CD8-positive, alpha-beta memory T cell (primary cell): Measurements from ENCODE around the gene NUTF2. TPM values are rescaled to one million over a fixed set of nuclear protein-coding genes. Genes with fewer than 3 reads are reported as not detected.

ENCODE experiments used
- CTCF ChIA-PET: fragments of 350-600 bp; sonication (Branson Sonifier 250); formaldehyde crosslinking; loops from one replicate; lab custom pipeline; 2021; ENCODE audit warnings: antibody characterized with exemption; lab: Charles Lee
- POLR2A ChIA-PET: fragments of 350-600 bp; sonication (Branson Sonifier 250); formaldehyde crosslinking; loops from one replicate; lab custom pipeline; 2021; ENCODE audit warnings: antibody characterized with exemption; lab: Charles Lee
- DNase-seq, 5 donors: peaks; one replicate each; pipeline versions ENCODE4 v3.0.0 to v3.0.0-alpha.2; 2020 to 2022; ENCODE audit warnings: mixed read lengths in 1 of 5
- H3K27ac ChIP-seq: one replicate; pipeline ENCODE4 v1.7.0; 2013; ENCODE audit warnings: low read depth, mild to moderate bottlenecking, low read length, moderate library complexity
- H3K27me3 ChIP-seq: 2 replicates; pipeline ENCODE4 v1.7.0; 2013; ENCODE audit warnings: low read length, mild to moderate bottlenecking; ENCODE audit not compliant: insufficient read depth, poor library complexity, severe bottlenecking
- H3K36me3 ChIP-seq: 2 replicates; pipeline ENCODE4 v1.7.0; 2013; ENCODE audit warnings: mild to moderate bottlenecking, low read length, moderate library complexity; ENCODE audit not compliant: insufficient read depth
- H3K4me1 ChIP-seq: 2 replicates; pipeline ENCODE4 v1.7.0; 2013; ENCODE audit warnings: mild to moderate bottlenecking, low read length, moderate library complexity; ENCODE audit not compliant: insufficient read depth
- H3K4me3 ChIP-seq: 2 replicates; pipeline ENCODE4 v1.7.0; 2013; ENCODE audit warnings: mild to moderate bottlenecking, low read length
- H3K9me3 ChIP-seq: 2 replicates; pipeline ENCODE4 v1.7.0; 2013; ENCODE audit warnings: mild to moderate bottlenecking, low read length
- H3K27ac Mint-ChIP-seq, 8 donors: one replicate each; pipeline ENCODE4 v1.8.0; 2020 to 2021; ENCODE audit warnings: mixed read lengths in 8 of 8, mild to moderate bottlenecking in 6 of 8, inconsistent platforms in 3 of 8, moderate library complexity in 3 of 8
- H3K27me3 Mint-ChIP-seq, 2 donors: one replicate each; pipeline ENCODE4 v1.8.0; 2020 to 2021; ENCODE audit warnings: mixed read lengths in 2 of 2, mild to moderate bottlenecking in 1 of 2, moderate library complexity in 1 of 2
- H3K36me3 Mint-ChIP-seq, 3 donors: one replicate each; pipeline ENCODE4 v1.8.0; 2020 to 2021; ENCODE audit warnings: mixed read lengths in 3 of 3, inconsistent platforms in 1 of 3, mild to moderate bottlenecking in 1 of 3
- H3K4me1 Mint-ChIP-seq, 3 donors: one replicate each; pipeline ENCODE4 v1.8.0; 2020 to 2021; ENCODE audit warnings: mixed read lengths in 3 of 3, inconsistent platforms in 1 of 3, mild to moderate bottlenecking in 1 of 3
- H3K4me3 Mint-ChIP-seq, 7 donors: one replicate each; pipeline ENCODE4 v1.8.0; 2020 to 2021; ENCODE audit warnings: mixed read lengths in 7 of 7, mild to moderate bottlenecking in 6 of 7, moderate library complexity in 4 of 7, inconsistent platforms in 2 of 7
- H3K9me3 Mint-ChIP-seq, 5 donors: one replicate each; pipeline ENCODE4 v1.8.0; 2020 to 2022; ENCODE audit warnings: mixed read lengths in 5 of 5, mild to moderate bottlenecking in 3 of 5, moderate library complexity in 2 of 5, inconsistent platforms in 1 of 5
- polyA plus RNA-seq: library from polyadenylated mRNA; unstranded; fragments of 300-500 nt; fragmentation: Illumina TruSeq; gene quantifications from one replicate; pipeline ENCODE4 v1.2.3, GENCODE V29; 2021
- total RNA-seq, 2 experiments: library from RNA; stranded (reverse); gene quantifications; one replicate each; pipeline ENCODE4 v1.2.3, GENCODE V29; 2021

Gene NUTF2
- total and polyA plus RNA-seq, 3 experiments from 2014 or later, result 129 to 181 (median 181) TPM

- Mint-ChIP-seq H3K4me3 (peak overlapping the region; percentile 85 to 98 (median 87)), H3K36me3 (peaks cover 0 to 26% (median 0%) of the 10 kb centered on the region in 3 donors), H3K9me3 (peaks cover 0 to 2% (median 0%) of the 10 kb centered on the region in 5 donors), H3K27me3 (no peaks in the 10 kb centered on the region), H3K27ac (peak overlapping the region; percentile 48 to 99 (median 94)), H3K4me1 (peaks cover 43 to 58% (median 57%) of the 10 kb centered on the region in 3 donors)
- Histone ChIP-seq H3K4me3 (peak overlapping the region; percentile 92), H3K27me3 (no peaks in the 10 kb centered on the region), H3K27ac (peak overlapping the region; percentile 82), H3K9me3 (no peaks in the 10 kb centered on the region), H3K36me3 (no peaks in the 10 kb centered on the region), H3K4me1 (peaks cover 58% of the 10 kb centered on the region)
- ChIA-PET POLR2A (interaction anchor here (0.5 to 3.1 kb wide), 5 partner anchors 10 to 90 kb away, joined by 3 to 12 read pairs (median 4); partner anchors contain the start of genes RANBP10 and TSNAXIP1), CTCF (interaction anchor here (0.6 to 3.2 kb wide), 7 partner anchors 26 to 324 kb away, joined by 3 to 23 read pairs (median 3); no protein-coding TSS in a partner anchor)
- DNase-seq, result no peak
Measured at GRCh38 chr16:67845291-67846062, 1.3 kb upstream of the NUTF2 start.

GRCh38 chr16:67846063-67846319 is 742 bp upstream of the NUTF2 start:
- Mint-ChIP-seq H3K27ac (peak overlapping the region; percentile 48 to 99 (median 94)), H3K4me3 (peak overlapping the region; percentile 85 to 98 (median 87)), H3K36me3 (peaks cover 0 to 26% (median 0%) of the 10 kb centered on the region in 3 donors), H3K27me3 (no peaks in the 10 kb centered on the region), H3K9me3 (peaks cover 0 to 2% (median 0%) of the 10 kb centered on the region in 5 donors), H3K4me1 (peaks cover 43 to 60% (median 57%) of the 10 kb centered on the region in 3 donors)
- Histone ChIP-seq H3K4me1 (peaks cover 58% of the 10 kb centered on the region), H3K27ac (peak overlapping the region; percentile 82), H3K36me3 (no peaks in the 10 kb centered on the region), H3K27me3 (no peaks in the 10 kb centered on the region), H3K4me3 (peak overlapping the region; percentile 92), H3K9me3 (no peaks in the 10 kb centered on the region)
- POLR2A ChIA-PET, result interaction anchor here (0.5 to 3.1 kb wide), 4 partner anchors 9 to 89 kb away, joined by 4 to 12 read pairs (median 6); partner anchors contain the start of genes RANBP10 and TSNAXIP1
- CTCF ChIA-PET, result interaction anchor here (0.6 to 3.2 kb wide), 4 partner anchors 12 to 93 kb away, joined by 3 to 23 read pairs (median 4); no protein-coding TSS in a partner anchor
- no peak for DNase-seq

GRCh38 chr16:67847064-67847861 is 530 bp downstream of the NUTF2 start, which contains the start of gene CENPT:
Gene CENPT, minus strand, starts transcription at chr16:67847693. Its CDS starts 13,834 bp downstream, at chr16:67833859.
- peaks cover 38 to 59% (median 50%) of the 10 kb centered on the region in 3 donors for H3K4me1 Mint-ChIP-seq
- H3K27ac Mint-ChIP-seq, result peak within 1 kb of the TSS; percentile 57 to 99 (median 88)
- H3K4me1 ChIP-seq, result peaks cover 52% of the 10 kb centered on the region
- H3K4me3 Mint-ChIP-seq, result peak within 1 kb of the TSS; percentile 87 to 98 (median 87)
- peaks cover 0 to 23% (median 0%) of the 10 kb centered on the region in 3 donors for H3K36me3 Mint-ChIP-seq
- no peaks in the 10 kb centered on the region for H3K27me3 ChIP-seq
- no peaks in the 10 kb centered on the region for H3K27me3 Mint-ChIP-seq
- no peak for DNase-seq
- ChIA-PET CTCF (interaction anchor here (0.9 to 3.2 kb wide), 3 partner anchors 31 to 40 kb away, joined by 3 to 23 read pairs (median 4); partner anchors contain the start of gene TSNAXIP1), POLR2A (interaction anchor here (0.7 to 1.2 kb wide), 2 partner anchors 88 to 233 kb away, joined by 3 to 7 read pairs; no protein-coding TSS in a partner anchor)
- H3K4me3 ChIP-seq, result peak within 1 kb of the TSS; percentile 92
- H3K36me3 ChIP-seq, result no peaks in the 10 kb centered on the region
- H3K9me3 ChIP-seq, result no peaks in the 10 kb centered on the region
- peaks cover 0 to 2% (median 0%) of the 10 kb centered on the region in 5 donors for H3K9me3 Mint-ChIP-seq
- peak within 1 kb of the TSS; percentile 82 for H3K27ac ChIP-seq

- peak overlapping the region; percentile 82 for H3K27ac ChIP-seq
- peak overlapping the region; percentile 92 for H3K4me3 ChIP-seq
- Mint-ChIP-seq H3K4me3 (peak overlapping the region; percentile 72 to 98 (median 86)), H3K36me3 (peaks cover 0 to 15% (median 0%) of the 10 kb centered on the region in 3 donors), H3K27ac (peak overlapping the region in 3 of 8 donors; percentile 73 to 91 (median 79)), H3K9me3 (peaks cover 0 to 2% (median 0%) of the 10 kb centered on the region in 5 donors), H3K4me1 (peaks cover 36 to 57% (median 44%) of the 10 kb centered on the region in 3 donors), H3K27me3 (no peaks in the 10 kb centered on the region)
- H3K4me1 ChIP-seq, result peaks cover 50% of the 10 kb centered on the region
- no peaks in the 10 kb centered on the region for H3K27me3 ChIP-seq
- ChIA-PET POLR2A (interaction anchor here (0.7 kb wide), 1 partner anchor 232 kb away, joined by 3 read pairs; no protein-coding TSS in a partner anchor), CTCF (interaction anchor here (0.7 to 1.3 kb wide), 3 partner anchors 34 to 41 kb away, joined by 3 to 4 read pairs (median 3); partner anchors contain the start of genes NRN1L and TSNAXIP1)
- no peaks in the 10 kb centered on the region for H3K9me3 ChIP-seq
- DNase-seq, result no peak
- no peaks in the 10 kb centered on the region for H3K36me3 ChIP-seq
Measured at GRCh38 chr16:67848118-67848517, 1.4 kb downstream of the NUTF2 start.

GRCh38 chr16:67853670-67854069 is 6.9 kb downstream of the NUTF2 start:
- no peaks in the 10 kb centered on the region for H3K9me3 ChIP-seq
- no peak overlapping the region for H3K4me3 ChIP-seq
- peaks cover 28 to 54% (median 33%) of the 10 kb centered on the region in 3 donors for H3K4me1 Mint-ChIP-seq
- H3K4me1 ChIP-seq, result peaks cover 21% of the 10 kb centered on the region
- H3K9me3 Mint-ChIP-seq, result peaks cover 0 to 2% (median 0%) of the 10 kb centered on the region in 5 donors
- CTCF ChIA-PET, result no interaction called here
- no peak overlapping the region for H3K4me3 Mint-ChIP-seq
- H3K36me3 ChIP-seq, result no peaks in the 10 kb centered on the region
- POLR2A ChIA-PET, result no interaction called here
- H3K27me3 Mint-ChIP-seq, result no peaks in the 10 kb centered on the region
- DNase-seq, result no peak
- H3K27ac ChIP-seq, result no peak overlapping the region
- H3K36me3 Mint-ChIP-seq, result peaks cover 0 to 11% (median 2%) of the 10 kb centered on the region in 3 donors
- H3K27me3 ChIP-seq, result no peaks in the 10 kb centered on the region
- H3K27ac Mint-ChIP-seq, result no peak overlapping the region

GRCh38 chr16:67855789-67856188 is 9.1 kb downstream of the NUTF2 start:
- Histone ChIP-seq H3K9me3 (no peaks in the 10 kb centered on the region), H3K4me3 (no peak overlapping the region), H3K36me3 (no peaks in the 10 kb centered on the region), H3K27ac (no peak overlapping the region), H3K4me1 (peaks cover 18% of the 10 kb centered on the region), H3K27me3 (no peaks in the 10 kb centered on the region)
- Mint-ChIP-seq H3K9me3 (no peaks in the 10 kb centered on the region), H3K4me1 (peaks cover 25 to 53% (median 31%) of the 10 kb centered on the region in 3 donors), H3K36me3 (peaks cover 0 to 15% (median 2%) of the 10 kb centered on the region in 3 donors), H3K4me3 (no peak overlapping the region), H3K27ac (peak overlapping the region in 2 of 8 donors; percentile 23 to 62), H3K27me3 (no peaks in the 10 kb centered on the region)
- ChIA-PET CTCF (no interaction called here), POLR2A (interaction anchor here (0.7 kb wide), 1 partner anchor 10 kb away, joined by 4 read pairs; no protein-coding TSS in a partner anchor)
- no peak for DNase-seq

- no peak for DNase-seq
- Mint-ChIP-seq H3K27ac (peak overlapping the region in 7 of 8 donors; percentile 15 to 93 (median 77)), H3K27me3 (no peaks in the 10 kb centered on the region), H3K36me3 (peaks cover 0 to 22% (median 2%) of the 10 kb centered on the region in 3 donors), H3K4me1 (peaks cover 28 to 51% (median 38%) of the 10 kb centered on the region in 3 donors), H3K9me3 (no peaks in the 10 kb centered on the region), H3K4me3 (peak overlapping the region in 1 of 7 donors; percentile 15)
- H3K4me3 ChIP-seq, result no peak overlapping the region
- H3K36me3 ChIP-seq, result no peaks in the 10 kb centered on the region
- no peaks in the 10 kb centered on the region for H3K9me3 ChIP-seq
- ChIA-PET CTCF (interaction anchor here (0.9 to 1.6 kb wide), 2 partner anchors 27 to 29 kb away, joined by 3 to 5 read pairs; no protein-coding TSS in a partner anchor), POLR2A (no interaction called here)
- peak overlapping the region; percentile 61 for H3K27ac ChIP-seq
- peaks cover 18% of the 10 kb centered on the region for H3K4me1 ChIP-seq
- H3K27me3 ChIP-seq, result no peaks in the 10 kb centered on the region
Measured at GRCh38 chr16:67856927-67857546, 10.3 kb downstream of the NUTF2 start.
